GM18517 (cell line): ENCODE results near the gene PIGR.

Experiments
- ATAC-seq: cut with Tn5 transposase; IDR thresholded peaks from one replicate; pipeline ENCODE4 v1.9.1; 2021; ENCODE audit warnings: mild to moderate bottlenecking, moderate library complexity; ENCODE audit not compliant: unreplicated experiment

Gene PIGR

GRCh38 chr1:206892351-206892984 is 53.8 kb downstream of the PIGR start:
- ATAC-seq = no peak

- no peak for ATAC-seq
Observed at GRCh38 chr1:206891412-206891811, 54.9 kb downstream of the PIGR start.

DNA sequence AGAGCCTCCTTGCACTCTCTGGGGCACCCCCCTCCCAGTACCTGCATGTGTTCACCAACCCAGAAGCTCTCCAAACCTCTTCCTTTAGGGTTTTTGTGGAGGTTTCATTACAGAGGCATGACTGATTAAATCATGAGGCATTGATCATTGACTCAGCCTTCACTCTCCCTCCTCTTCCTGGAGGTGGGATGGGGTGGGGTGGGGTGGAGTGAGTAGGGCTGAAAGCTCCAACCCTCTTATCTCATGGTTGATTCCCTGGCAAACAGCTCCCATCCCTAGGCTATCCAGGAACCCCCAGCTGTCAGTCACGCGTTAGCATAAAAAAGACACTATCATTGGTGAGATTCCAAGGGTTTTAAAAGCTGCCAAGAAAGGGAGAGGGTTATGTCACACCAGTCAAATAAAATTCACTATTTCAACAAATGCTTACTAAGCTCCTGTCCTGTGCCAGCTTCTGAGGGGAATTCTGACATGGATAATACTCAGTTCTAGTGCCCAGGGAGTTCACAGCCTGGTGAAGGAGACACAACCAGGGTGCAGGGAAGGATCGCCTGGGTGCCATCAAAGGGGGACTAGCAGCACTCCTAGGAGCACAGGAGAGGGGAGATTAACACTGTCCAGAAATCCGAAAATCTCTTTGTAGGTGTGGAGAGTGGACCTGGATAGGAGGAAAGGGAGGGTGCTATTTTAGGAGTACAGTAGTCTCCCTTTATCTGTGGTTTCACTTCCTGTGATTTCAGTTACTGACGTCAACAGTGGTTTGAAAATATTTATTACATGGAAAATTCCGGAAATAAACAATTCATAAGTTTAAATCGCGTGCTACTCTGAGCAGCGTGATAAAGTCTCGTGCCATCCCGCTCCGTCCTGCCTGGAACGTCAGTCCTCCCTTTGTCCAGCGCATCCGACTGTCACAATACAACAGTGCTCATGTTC is 55.9 kb downstream of the PIGR start:
- ATAC-seq = no peak

DNA sequence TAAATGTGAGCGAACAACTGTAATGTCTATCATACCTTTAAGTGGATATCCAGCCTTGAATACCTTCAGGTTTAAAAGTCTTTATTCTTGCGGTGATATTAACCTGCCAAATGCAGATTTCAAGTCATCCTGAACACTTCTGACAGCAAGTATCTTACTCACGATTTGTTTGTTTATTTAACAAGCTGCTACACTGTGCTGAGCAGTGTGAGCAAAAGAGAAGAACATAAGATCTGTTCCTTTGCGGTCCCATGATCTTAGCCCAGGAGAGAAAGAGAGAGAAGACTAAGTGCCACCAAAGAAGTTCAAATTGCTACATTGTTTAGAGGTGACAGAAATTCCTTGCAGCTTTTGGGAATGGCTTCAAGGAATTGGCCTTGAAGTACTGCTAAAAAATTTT is 58.6 kb downstream of the PIGR start:
- no peak for ATAC-seq

DNA sequence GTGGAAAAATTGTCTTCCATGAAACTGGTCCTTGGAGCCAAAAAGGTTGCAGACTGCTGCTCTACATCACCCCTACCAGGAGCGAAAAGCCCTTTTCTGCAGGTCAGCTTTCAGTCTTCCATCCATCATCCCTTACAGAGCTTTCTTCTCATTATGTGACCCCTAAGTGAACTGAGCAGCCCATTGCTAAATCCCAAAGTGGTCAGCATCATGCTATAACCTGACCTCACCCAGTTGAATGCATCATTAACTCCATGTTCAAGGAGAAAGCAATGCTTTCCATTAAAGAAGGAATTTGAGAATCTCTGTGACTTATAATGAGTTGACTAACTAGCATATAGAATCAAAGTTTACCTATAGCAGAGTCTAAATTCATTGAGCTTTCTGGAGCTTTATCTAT is 59.4 kb downstream of the PIGR start:
- ATAC-seq = no peak

GRCh38 chr1:206885341-206886060 is 60.8 kb downstream of the PIGR start:
- no peak for ATAC-seq

- ATAC-seq = no peak
Observed at GRCh38 chr1:206883876-206884275, 62.4 kb downstream of the PIGR start.

- no peak for ATAC-seq
Observed at GRCh38 chr1:206883160-206883559, 63.1 kb downstream of the PIGR start.

DNA sequence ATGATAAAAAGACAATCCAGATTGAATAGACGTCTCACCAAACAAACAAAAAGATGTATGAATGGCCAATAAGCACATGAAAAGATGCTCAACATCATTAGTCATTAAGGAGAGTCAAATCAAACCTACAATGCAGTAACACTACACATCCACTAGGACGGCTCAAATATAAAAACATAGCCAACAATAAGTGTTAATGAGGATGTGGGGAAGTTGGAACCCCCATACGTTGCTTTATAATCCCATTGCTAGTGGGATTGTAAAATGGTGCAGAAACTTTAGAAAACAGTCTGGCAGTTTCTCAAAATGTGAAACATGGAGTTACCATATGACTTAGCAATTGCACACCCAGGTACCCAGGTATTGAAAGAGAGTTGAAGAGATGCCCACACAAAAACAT is 63.7 kb downstream of the PIGR start:
- ATAC-seq = no peak

DNA sequence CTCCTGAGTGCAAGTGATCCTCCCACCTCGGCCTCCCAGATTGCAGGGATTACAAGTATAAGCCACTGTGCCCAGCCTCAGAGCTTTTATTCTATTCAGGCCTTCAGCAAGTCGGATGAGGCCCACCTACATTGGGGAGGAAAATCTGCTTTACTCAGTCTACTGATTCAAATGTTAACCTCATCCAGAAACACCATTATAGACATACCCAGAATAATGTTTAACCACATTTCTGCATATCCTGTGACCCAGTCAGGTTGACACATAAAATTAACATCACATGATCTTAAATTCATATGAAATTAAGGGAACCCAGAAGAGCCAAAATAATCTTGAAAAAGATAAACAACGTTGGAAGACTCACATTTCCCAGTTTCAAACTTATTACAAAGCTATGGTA is 66.0 kb downstream of the PIGR start:
- no peak for ATAC-seq
